Activated CD4-positive, alpha-beta T cell treated with anti-CD3 and anti-CD28 coated beads for 36 hours (primary cell): ENCODE results near the gene CYP2A13. TPM values are rescaled to one million over a fixed set of nuclear protein-coding genes. Genes with fewer than 3 reads are reported as not detected.
"Not testable (repeated sequence)": the region's sequence is repeated elsewhere in the genome, so short reads cannot be mapped to it uniquely, and the experiment has no call there.

Experiments
- ATAC-seq: fragments of 200-7000 bp; cut with Tn5 transposase; one replicate; pipeline ENCODE4 v1.10.0; 2021; ENCODE audit warnings: mild to moderate bottlenecking, moderate library complexity
- CTCF ChIA-PET: fragments of 350-600 bp; sonication (Branson Sonifier 250); formaldehyde crosslinking; loops from one replicate; lab custom pipeline; 2021; ENCODE audit warnings: antibody characterized with exemption; lab: Charles Lee
- POLR2A ChIA-PET: fragments of 350-600 bp; sonication (Branson Sonifier 250); formaldehyde crosslinking; loops from one replicate; lab custom pipeline; 2021; ENCODE audit warnings: antibody characterized with exemption, inconsistent platforms; lab: Charles Lee
- DNase-seq: peaks from one replicate; pipeline ENCODE4 v3.0.0-alpha.2; 2020
- H3K27ac Mint-ChIP-seq: one replicate; pipeline ENCODE4 v1.8.0; 2021; ENCODE audit warnings: mixed read lengths
- H3K27me3 Mint-ChIP-seq: one replicate; pipeline ENCODE4 v1.8.0; 2021; ENCODE audit warnings: mixed read lengths
- H3K36me3 Mint-ChIP-seq: one replicate; pipeline ENCODE4 v1.8.0; 2021; ENCODE audit warnings: low read depth, mixed read lengths
- H3K4me1 Mint-ChIP-seq: one replicate; pipeline ENCODE4 v1.8.0; 2021; ENCODE audit warnings: mixed read lengths
- H3K4me3 Mint-ChIP-seq: one replicate; pipeline ENCODE4 v1.8.0; 2021; ENCODE audit warnings: mild to moderate bottlenecking, moderate library complexity, mixed read lengths
- H3K9me3 Mint-ChIP-seq: one replicate; pipeline ENCODE4 v1.8.0; 2021; ENCODE audit warnings: low read depth, mixed read lengths
- intact Hi-C, 2 experiments: fragments of 100-400 bp; cut with DNase I in 1 of 2; cut with micrococcal nuclease in 1 of 2; formaldehyde crosslinking; loops; one replicate each; pipeline versions ENCODE4 v1.14.2 to v1.15.1; 2022 to 2024; cut with DNase I, micrococcal nuclease
- total RNA-seq, 2 experiments: library from RNA; stranded (reverse); gene quantifications; one replicate each; pipeline ENCODE4 v1.2.3, GENCODE V29; 2021

Gene CYP2A13
- total RNA-seq, 2 experiments from 2014 or later = not detected

GRCh38 chr19:41096353-41096752 is 8.1 kb downstream of the CYP2A13 start:
- intact Hi-C loops = no loop called here
- ChIA-PET POLR2A (no interaction called here), CTCF (no interaction called here)
- DNase-seq = no peak
- no peaks in the 10 kb centered on the region for H3K9me3 Mint-ChIP-seq
- ATAC-seq = no peak
- peaks cover 25% of the 10 kb centered on the region for H3K27me3 Mint-ChIP-seq
- H3K27ac Mint-ChIP-seq = no peak overlapping the region
- no peaks in the 10 kb centered on the region for H3K36me3 Mint-ChIP-seq
- H3K4me3 Mint-ChIP-seq = no peak overlapping the region
- no peaks in the 10 kb centered on the region for H3K4me1 Mint-ChIP-seq

- ATAC-seq (no peak), DNase-seq (no peak)
- Mint-ChIP-seq H3K27ac (no peak overlapping the region), H3K4me1 (no peaks in the 10 kb centered on the region), H3K36me3 (no peaks in the 10 kb centered on the region), H3K9me3 (no peaks in the 10 kb centered on the region), H3K27me3 (peaks cover 19% of the 10 kb centered on the region), H3K4me3 (no peak overlapping the region)
- intact Hi-C loops = no loop called here
- ChIA-PET CTCF (no interaction called here), POLR2A (no interaction called here)
These were observed 9.1 kb downstream of the CYP2A13 start for GRCh38 chr19:41097302-41097701.

GRCh38 chr19:41098762-41099161 is 10.5 kb downstream of the CYP2A13 start:
- H3K4me3 Mint-ChIP-seq = no peak overlapping the region
- intact Hi-C loops = no loop called here
- CTCF ChIA-PET = no interaction called here

DNA sequence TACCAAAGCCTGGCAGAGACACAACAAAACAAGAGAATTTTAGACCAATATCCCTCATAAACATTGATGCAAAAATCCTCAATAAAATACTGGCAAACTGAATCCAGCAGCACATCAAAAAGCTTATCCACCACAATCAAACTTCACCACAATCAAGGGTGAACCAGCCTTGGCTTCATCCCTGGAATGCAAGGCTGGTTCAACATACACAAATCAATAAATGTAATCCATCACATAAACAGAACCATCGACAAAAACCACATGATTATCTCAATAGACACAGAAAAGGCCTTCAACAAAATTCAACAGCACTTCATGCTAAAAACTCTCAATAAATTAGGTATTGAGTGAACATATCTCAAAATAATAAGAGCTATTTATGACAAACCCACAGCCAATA is 14.0 kb downstream of the CYP2A13 start:
- H3K27ac Mint-ChIP-seq, DNase-seq, H3K36me3 Mint-ChIP-seq, H3K27me3 Mint-ChIP-seq, POLR2A ChIA-PET, H3K4me1 Mint-ChIP-seq, ATAC-seq, H3K4me3 Mint-ChIP-seq, intact Hi-C loops: not testable (repeated sequence)
- CTCF ChIA-PET = interaction anchor here (0.6 kb wide), 1 partner anchor 20 kb away, joined by 3 read pairs; no protein-coding TSS in a partner anchor
- peaks cover 12% of the 10 kb centered on the region for H3K9me3 Mint-ChIP-seq

More at GRCh38 chr19:41098762-41099161, 10.5 kb downstream of the CYP2A13 start:
- DNase-seq (no peak), ATAC-seq (no peak)
- no peaks in the 10 kb centered on the region for H3K36me3 Mint-ChIP-seq
- H3K27ac Mint-ChIP-seq = no peak overlapping the region
- H3K4me1 Mint-ChIP-seq = no peaks in the 10 kb centered on the region
- H3K27me3 Mint-ChIP-seq = peaks cover 16% of the 10 kb centered on the region
- POLR2A ChIA-PET = no interaction called here
- no peaks in the 10 kb centered on the region for H3K9me3 Mint-ChIP-seq

GRCh38 chr19:41106177-41106576 is 17.9 kb downstream of the CYP2A13 start:
- DNase-seq (no peak), ATAC-seq (no peak)
- H3K27ac Mint-ChIP-seq = no peak overlapping the region
- CTCF ChIA-PET = no interaction called here
- POLR2A ChIA-PET = no interaction called here
- intact Hi-C loops = no loop called here
- H3K4me1 Mint-ChIP-seq = no peaks in the 10 kb centered on the region
- H3K9me3 Mint-ChIP-seq = peaks cover 12% of the 10 kb centered on the region
- peaks cover 6% of the 10 kb centered on the region for H3K27me3 Mint-ChIP-seq
- no peaks in the 10 kb centered on the region for H3K36me3 Mint-ChIP-seq
- H3K4me3 Mint-ChIP-seq = no peak overlapping the region

- Mint-ChIP-seq H3K27ac (no peak overlapping the region), H3K4me3 (no peak overlapping the region), H3K27me3 (no peaks in the 10 kb centered on the region), H3K9me3 (no peaks in the 10 kb centered on the region), H3K4me1 (no peaks in the 10 kb centered on the region), H3K36me3 (no peaks in the 10 kb centered on the region)
- ChIA-PET POLR2A (no interaction called here), CTCF (interaction anchor here (0.7 kb wide), 1 partner anchor 154 kb away, joined by 3 read pairs; no protein-coding TSS in a partner anchor)
- DNase-seq = no peak
- ATAC-seq = no peak
- intact Hi-C loops = no loop called here
These were observed 23.0 kb downstream of the CYP2A13 start for GRCh38 chr19:41111296-41111695.

- H3K36me3 Mint-ChIP-seq = no peaks in the 10 kb centered on the region
- intact Hi-C loops = no loop called here
- no peak for ATAC-seq
- H3K4me3 Mint-ChIP-seq = no peak overlapping the region
- ChIA-PET CTCF (no interaction called here), POLR2A (no interaction called here)
- no peak overlapping the region for H3K27ac Mint-ChIP-seq
- no peaks in the 10 kb centered on the region for H3K4me1 Mint-ChIP-seq
- no peak for DNase-seq
- H3K27me3 Mint-ChIP-seq = no peaks in the 10 kb centered on the region
- H3K9me3 Mint-ChIP-seq = no peaks in the 10 kb centered on the region
These were observed 23.6 kb downstream of the CYP2A13 start for GRCh38 chr19:41111750-41112295.

GRCh38 chr19:41112728-41113290 is 24.6 kb downstream of the CYP2A13 start:
- Mint-ChIP-seq H3K27me3 (no peaks in the 10 kb centered on the region), H3K27ac (no peak overlapping the region), H3K4me3 (no peak overlapping the region), H3K9me3 (no peaks in the 10 kb centered on the region), H3K4me1 (no peaks in the 10 kb centered on the region), H3K36me3 (no peaks in the 10 kb centered on the region)
- intact Hi-C loops = no loop called here
- DNase-seq (no peak), ATAC-seq (no peak)
- CTCF ChIA-PET = interaction anchor here (0.6 kb wide), 1 partner anchor 61 kb away, joined by 3 read pairs; no protein-coding TSS in a partner anchor
- POLR2A ChIA-PET = no interaction called here

DNA sequence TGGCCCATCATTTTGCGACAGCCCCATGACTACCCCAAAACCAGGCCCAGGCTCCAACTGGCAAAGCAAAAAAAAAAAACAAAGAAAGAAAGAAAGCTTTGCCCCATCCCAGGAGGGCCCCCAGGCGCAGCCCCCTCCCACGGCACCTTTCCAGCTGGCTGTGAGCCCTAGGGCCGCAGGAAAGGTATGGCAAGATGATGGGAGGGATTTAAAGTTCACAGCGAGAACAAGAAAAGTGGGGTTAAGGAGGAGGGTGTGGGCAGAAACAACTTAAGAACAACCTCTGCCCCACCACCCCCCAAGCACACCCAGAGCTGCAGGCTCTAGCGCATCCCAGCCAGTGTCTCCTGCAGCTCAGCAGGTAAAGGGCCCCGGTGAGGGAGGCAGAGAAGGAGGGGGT is 25.9 kb downstream of the CYP2A13 start, which contains the start of gene CYP2F1:
Gene CYP2F1 (plus strand): TSS at position 301 of the 400 bp plus-strand sequence. CDS start 1,757 bp downstream, outside the sequence.
- Mint-ChIP-seq H3K27me3 (peaks cover 2% of the 10 kb centered on the region), H3K27ac (no peak within 1 kb of the TSS), H3K4me3 (no peak within 1 kb of the TSS), H3K36me3 (no peaks in the 10 kb centered on the region), H3K4me1 (no peaks in the 10 kb centered on the region), H3K9me3 (no peaks in the 10 kb centered on the region)
- ChIA-PET CTCF (interaction anchor here (0.7 kb wide), 1 partner anchor 10 kb away, joined by 3 read pairs; no protein-coding TSS in a partner anchor), POLR2A (no interaction called here)
- no peak for ATAC-seq
- DNase-seq = no peak
- intact Hi-C loops = no loop called here

GRCh38 chr19:41116261-41116660 is 28.0 kb downstream of the CYP2A13 start:
- intact Hi-C loops = no loop called here

GRCh38 chr19:41120929-41121911 is 33.0 kb downstream of the CYP2A13 start:
- peaks cover 12% of the 10 kb centered on the region for H3K4me1 Mint-ChIP-seq
- POLR2A ChIA-PET, H3K9me3 Mint-ChIP-seq, H3K36me3 Mint-ChIP-seq, intact Hi-C loops, H3K4me3 Mint-ChIP-seq, H3K27ac Mint-ChIP-seq, H3K27me3 Mint-ChIP-seq: not testable (repeated sequence)
- ATAC-seq (peak; percentile 58), DNase-seq (peak; percentile 39)
- CTCF ChIA-PET = interaction anchor here (0.6 kb wide), 1 partner anchor 22 kb away, joined by 3 read pairs; no protein-coding TSS in a partner anchor

More at GRCh38 chr19:41116261-41116660, 28.0 kb downstream of the CYP2A13 start:
- Mint-ChIP-seq H3K27me3 (peaks cover 2% of the 10 kb centered on the region), H3K4me1 (peaks cover 8% of the 10 kb centered on the region), H3K9me3 (no peaks in the 10 kb centered on the region), H3K36me3 (no peaks in the 10 kb centered on the region), H3K4me3 (no peak overlapping the region), H3K27ac (no peak overlapping the region)
- POLR2A ChIA-PET = no interaction called here
- DNase-seq (no peak), ATAC-seq (no peak)
- CTCF ChIA-PET = no interaction called here
